ENCODE data around the gene FSTL1.

The FSTL1 gene, protein sequence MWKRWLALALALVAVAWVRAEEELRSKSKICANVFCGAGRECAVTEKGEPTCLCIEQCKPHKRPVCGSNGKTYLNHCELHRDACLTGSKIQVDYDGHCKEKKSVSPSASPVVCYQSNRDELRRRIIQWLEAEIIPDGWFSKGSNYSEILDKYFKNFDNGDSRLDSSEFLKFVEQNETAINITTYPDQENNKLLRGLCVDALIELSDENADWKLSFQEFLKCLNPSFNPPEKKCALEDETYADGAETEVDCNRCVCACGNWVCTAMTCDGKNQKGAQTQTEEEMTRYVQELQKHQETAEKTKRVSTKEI

DNA sequence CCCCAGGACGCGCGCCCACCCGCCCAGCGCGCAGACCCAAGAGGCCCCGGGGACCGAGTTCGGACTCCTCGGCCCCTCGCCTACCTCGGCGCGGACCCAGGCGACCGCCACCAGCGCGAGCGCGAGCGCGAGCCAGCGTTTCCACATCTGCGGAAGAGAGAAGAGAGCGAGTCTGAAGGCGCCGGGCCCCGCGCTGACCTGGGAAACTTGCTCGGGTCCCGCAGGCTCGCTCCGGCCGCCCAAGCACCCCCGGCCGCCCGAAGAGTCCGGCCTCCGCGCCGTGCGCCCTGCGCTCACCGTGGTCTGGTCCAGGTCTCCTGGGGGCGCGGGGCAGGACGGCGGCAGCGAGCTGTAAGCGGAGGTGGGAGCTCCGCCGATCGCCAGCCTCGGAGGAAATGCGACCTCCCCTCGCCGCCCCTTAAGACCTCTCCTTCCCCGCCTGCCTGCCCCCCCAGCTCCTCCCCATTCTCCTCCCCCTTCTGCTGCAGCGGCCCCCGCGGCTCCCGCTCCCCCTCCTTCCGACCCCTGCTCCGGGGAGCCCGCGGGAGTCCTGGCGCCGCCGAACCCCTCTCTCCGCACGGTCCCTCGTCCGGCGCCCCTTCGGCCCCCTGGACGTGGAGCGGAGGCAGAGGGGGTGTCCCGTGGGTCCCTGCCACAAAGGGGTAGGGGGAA lies at the start of gene FSTL1:
FSTL1 (minus strand) TSS at position 393 of the 672 bp plus-strand sequence; CDS start at position 147, 246 bp downstream.
- peak; percentile 82 for DNase-seq (ENCODE audit: low spot score)

DNA sequence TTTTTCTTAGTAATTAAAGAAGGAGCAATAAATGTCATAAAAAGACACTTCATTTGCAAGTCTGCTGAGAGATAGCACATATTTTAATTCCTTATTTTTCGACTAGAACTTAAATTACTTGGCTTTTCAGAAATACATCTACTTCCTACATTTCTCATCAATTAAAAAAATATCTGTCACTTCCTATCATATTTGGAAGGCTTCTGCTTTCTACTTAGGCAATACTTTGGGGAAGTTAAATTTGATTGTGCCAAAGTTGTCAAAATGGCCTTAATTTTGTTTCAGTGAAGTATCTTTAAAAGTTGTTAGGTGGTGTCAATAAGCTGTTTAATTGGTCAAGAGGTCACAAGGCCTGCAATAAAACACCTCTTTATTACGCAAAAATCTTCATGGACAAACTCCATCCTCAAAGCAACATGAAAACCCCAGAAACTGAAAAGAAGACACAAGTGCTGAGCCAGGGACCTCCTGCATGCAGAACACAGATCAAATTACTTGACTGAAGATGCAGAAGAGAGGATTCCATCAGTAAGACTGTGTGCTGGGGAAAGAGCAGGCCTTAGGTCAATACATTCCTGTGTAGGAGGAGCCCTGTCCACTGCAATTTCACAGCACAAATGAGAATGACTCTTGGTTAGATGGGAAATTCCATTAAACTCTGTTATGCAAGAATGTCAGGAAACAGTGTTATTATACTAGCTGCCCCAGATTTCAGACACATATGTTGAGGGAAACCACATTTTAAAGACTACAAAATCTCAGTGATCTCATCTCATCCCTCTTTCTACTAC lies 48.0 kb upstream of the FSTL1 start:
- DNase-seq (ENCODE audit: low spot score): peak; percentile 88

DNA sequence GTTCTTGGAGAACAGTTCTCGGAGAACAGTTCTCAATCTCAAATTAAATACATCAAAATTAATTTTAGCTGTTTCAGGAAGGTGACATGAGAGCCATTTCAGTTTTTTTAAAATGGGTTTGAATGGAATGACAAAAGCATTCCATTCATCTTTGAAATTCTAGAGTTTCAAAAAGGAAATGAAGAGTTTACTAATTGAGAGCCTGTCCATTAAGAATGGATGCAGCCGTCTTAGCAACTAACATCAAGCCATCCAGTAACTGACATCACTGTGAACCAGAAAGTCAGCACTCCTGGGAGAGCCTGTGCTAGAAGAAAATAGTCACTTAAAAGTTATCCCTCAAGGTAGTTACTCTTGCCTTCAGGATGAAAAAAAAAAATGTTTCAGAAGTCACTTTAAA lies 47.0 kb upstream of the FSTL1 start:
- DNase-seq (ENCODE audit: low spot score): no peak

DNA sequence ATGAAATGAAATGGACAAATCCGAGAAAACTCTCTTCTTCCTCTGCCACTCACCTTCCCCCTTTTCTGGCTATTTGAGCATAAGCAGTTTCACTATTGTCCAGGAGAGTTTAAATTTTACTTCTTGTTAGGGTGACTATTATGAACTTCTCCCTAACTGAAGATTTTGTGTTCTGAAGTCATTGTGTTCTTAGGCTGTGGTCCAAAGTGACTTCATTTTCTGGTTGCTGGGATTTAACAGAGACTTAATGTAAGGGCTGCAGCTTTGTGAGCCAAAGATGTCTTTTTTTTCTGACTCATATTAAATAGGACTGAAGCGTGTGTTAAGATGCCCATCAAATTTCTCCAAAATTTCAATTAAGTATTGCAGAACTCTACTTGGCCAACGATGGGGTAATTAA lies 46.5 kb upstream of the FSTL1 start:
- peak; percentile 70 for DNase-seq (ENCODE audit: low spot score)

DNA sequence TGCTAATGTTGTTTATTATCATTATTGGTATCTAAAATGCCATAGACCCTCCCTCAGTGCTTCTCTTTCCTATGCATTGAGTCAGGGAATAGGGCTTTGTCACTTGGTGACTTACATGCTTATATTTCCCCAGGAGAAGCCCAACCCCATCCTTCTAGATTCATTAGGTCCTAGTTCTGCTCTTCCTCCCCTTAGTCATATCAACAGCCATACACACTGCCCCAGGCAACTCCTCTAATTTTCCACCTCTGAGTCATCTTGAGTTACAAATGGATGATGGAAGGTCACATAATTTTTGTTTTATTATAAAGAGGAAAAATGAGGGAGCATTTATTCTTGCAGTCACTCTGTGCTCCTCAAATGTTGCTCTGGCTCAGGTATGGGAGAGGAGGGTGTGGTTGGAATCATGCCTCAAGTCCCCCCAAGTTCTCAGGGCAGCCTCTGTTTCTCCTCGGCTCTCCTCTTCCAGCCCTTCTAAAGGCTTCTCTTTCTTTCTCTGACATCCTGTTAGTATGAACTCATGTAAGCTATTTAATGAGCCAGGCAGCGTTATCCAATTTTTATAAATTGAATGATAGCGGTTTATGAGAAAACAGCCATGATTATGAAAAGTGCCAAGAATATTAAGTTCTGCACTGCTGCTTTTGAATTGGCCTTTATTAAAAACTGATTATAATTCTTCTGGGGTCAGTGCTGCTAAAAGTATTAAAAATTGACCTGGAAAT lies 45.6 kb upstream of the FSTL1 start:
- DNase-seq (ENCODE audit: low spot score): peak; percentile 85

DNA sequence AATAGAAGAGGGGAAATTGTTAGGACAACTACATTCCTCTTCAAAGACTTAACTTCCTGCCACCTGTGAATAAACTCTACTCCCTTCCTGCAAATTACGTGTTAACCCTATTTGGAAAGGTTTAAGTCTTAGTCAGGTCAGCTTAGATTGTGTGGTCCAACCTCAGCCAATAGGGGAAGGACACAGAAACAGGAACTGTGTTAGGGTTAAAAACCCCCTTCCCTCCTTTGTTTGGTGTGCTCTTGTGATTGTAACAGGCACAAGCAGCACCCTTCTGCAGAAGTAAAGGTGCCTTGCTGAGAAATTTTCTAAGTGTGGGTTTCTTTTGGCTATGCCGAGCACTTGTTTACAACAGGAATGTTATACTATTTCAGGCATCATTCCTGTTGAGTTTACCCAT lies 45.0 kb upstream of the FSTL1 start:
- DNase-seq (ENCODE audit: low spot score): no peak

DNA sequence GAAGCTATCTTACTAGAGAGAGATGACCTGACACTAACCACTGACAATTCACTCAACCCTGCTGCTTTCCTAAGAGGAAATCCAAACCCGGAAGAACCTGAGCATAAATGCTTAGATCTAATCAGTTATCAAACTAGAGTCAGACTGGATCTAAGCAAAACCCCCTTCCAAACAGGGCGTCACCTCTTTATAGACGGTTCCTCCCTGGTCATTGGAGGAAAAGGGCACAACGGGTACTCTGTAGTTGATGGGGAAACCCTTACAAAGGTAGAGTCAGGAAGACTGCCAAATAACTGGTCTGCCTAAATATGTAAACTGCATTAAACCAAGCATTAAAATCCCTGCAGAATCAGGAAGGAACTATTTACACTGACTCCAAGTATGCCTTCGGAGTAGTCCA lies 41.3 kb upstream of the FSTL1 start:
- no peak for DNase-seq (ENCODE audit: low spot score)

DNA sequence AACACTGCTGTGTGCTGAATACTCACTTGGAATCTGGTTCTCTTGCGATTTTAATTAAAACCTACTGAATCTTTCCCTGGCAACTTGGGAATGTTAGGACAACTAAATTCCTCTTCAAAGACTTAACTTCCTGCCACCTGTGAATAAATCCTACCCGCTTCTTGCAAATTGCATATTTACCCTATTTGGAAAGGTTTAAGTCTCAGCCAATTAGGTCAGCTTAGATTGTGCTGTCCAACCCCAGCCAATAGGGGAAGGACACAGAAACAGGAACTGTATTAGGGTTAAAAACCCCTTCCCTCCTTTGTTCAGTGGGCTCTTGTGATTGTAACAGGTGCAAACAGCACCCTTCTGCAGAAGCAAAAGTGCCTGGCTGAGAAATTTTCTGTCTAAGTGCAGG lies 38.6 kb upstream of the FSTL1 start:
- DNase-seq (ENCODE audit: low spot score): no peak

DNA sequence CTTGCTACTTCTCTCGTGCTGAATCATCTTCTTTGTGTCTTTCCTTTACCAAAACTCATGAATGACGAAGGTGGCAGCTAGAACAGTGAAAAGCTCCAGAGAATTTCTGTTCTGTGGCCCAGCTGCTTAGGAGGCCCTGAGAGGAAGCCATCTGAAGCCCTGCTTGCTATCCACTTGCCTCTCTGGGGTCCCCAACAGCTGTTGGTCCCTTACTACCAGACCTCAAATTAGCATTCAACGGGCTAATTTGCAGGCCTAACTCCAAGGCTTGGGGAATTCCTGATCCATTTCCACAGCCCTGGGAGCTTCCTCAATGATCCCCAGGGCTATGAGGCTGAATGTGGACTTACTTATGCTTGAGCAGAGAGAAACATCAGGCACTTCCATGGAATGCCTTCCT lies 37.5 kb upstream of the FSTL1 start:
- DNase-seq (ENCODE audit: low spot score): no peak

DNA sequence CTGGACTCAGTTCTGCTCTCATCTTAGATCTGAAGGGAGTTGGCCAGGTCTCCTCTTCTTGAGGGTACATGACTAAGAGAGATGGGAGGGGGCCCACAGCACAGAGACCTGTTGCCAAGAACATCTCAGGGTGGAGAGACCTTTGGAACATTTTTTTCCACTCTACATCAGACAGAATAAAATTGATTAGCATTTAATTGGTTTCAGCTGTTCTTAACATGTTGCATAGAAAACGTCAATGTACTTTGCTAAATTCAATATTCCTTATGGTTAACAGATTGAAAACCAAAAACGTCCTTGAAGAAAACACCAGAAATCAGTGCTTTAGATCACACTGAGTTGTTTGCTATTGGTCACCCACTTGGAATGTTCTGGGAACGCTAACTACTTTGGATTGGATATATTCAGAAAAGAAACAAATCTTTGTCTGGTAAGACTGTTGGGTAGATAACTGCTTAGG lies 36.4 kb upstream of the FSTL1 start:
- peak; percentile 72 for DNase-seq (ENCODE audit: low spot score)

DNA sequence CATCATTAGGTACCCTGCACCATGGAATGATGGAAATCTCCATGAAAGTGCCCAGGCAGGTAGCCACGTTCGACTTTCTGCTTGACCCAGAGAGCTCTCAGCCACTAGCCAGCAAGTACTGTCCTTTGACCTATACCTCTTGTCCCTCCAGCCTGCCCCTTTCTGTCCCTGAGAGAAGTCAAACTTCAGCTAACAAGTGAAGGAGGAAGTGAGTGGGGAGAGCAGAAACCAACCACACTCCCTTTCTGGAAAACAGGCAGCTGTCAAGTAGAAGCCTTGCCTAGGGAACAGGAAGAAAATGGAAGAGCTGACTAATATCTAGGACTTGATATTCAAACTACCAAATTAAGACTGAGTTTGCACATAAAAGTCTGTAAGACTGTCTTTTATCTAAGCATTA lies 30.3 kb upstream of the FSTL1 start:
- no peak for DNase-seq (ENCODE audit: low spot score)

DNA sequence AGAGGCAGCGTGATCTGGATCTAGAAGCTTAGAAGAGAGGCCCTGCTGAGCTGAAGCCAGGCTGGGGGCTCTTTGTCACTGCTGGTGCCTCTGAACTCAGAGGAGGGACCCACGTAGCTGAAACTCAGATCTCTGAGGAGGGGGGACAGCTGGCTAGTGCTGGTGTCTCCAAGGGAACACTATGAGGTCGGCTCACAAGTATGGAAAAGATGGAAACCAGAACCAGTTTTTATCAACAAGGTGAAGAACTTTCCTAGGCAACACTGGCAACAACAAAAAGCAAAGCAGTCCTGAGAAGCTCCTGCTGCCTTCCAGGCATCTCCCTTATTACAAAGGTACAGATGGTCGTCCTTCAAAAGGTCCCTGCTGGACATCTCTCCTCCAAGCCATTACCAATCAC lies 27.0 kb upstream of the FSTL1 start:
- no peak for DNase-seq (ENCODE audit: low spot score)

DNA sequence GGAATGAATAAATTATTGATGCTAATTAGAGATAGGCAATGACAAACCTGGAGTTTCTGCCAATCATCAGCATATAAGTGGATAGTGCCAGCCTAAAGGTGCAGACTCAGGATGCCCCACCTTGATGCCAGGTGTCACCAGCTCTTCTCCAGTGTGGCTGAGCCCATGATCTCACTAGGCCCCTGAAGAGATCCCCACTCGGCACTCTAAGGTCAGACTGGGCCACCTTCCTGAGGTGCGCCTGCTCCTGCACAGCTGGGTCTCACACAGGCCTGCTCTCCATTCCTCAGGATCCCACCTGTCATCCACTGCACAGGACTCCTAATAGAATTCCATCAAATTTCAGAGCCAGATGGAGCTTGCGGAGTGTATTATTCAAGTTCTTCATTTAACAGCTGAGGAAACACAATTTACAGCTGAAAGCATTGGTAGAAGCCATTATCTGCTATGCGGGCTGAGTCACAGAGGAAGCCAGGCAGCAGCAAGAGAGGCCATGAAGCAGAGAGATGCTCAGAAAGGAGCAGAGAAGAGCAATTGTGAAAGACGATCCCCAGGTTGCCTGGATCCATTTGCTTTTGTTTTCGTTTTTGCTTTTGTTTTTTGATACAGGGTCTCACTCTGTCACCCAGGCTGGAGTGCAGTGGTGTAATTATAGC lies 25.1 kb upstream of the FSTL1 start:
- DNase-seq (ENCODE audit: low spot score): no peak

DNA sequence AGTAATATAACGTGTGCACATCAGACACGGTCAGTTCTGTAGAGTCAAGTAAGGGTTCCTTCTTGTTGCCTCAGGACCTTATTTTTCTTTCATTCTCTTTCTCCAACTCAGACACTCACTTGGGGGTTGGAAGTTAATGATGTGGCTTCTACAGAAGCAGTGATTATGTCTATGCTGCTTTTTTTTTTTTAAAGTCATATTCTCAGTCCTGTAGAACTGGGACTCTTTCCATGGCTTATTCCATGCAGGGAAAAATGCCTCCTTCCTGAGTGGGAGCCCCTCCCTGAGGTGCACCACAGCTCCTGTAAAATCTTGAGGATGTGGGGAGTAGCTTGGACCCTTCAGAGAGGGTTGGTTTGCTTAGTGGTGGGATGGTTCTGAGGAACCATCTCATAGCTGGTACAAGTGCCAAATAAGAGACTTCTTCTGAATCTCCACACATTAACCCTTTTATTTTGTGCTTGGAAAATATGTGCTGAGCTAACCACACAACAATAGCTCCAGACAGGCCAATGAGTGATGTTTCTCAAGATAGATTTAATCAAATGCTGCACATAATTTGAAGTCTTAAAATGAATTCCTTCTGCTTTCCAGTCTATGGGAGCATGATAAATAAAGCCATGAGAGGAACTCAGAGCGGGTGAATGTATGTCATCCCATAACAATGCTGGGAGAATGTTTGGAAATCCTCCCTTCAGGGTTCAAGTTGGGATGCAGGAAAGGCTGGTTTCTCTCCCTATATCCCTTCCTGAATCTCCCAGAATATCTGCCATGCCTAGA lies 23.3 kb upstream of the FSTL1 start:
- DNase-seq (ENCODE audit: low spot score): peak; percentile 47

DNA sequence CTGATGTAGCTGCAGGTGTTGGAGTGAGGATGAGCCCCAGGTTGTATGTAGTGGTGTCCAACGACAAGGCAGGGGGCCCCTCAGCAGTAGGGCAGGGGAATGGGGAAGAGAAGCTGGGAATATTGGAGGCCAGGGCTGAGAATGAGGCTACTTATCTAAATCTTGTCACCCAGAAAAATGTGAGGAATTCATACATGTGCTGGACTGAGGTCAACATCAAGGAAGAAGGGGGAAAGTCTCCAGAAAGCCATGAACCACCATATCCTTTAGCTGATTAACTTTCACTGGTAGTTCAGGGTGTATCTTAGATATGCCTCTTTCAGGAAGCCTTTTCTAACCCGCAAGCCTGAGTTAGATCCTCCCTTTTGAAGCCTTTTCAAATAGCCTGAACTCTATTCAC lies 22.6 kb upstream of the FSTL1 start:
- no peak for DNase-seq (ENCODE audit: low spot score)

DNA sequence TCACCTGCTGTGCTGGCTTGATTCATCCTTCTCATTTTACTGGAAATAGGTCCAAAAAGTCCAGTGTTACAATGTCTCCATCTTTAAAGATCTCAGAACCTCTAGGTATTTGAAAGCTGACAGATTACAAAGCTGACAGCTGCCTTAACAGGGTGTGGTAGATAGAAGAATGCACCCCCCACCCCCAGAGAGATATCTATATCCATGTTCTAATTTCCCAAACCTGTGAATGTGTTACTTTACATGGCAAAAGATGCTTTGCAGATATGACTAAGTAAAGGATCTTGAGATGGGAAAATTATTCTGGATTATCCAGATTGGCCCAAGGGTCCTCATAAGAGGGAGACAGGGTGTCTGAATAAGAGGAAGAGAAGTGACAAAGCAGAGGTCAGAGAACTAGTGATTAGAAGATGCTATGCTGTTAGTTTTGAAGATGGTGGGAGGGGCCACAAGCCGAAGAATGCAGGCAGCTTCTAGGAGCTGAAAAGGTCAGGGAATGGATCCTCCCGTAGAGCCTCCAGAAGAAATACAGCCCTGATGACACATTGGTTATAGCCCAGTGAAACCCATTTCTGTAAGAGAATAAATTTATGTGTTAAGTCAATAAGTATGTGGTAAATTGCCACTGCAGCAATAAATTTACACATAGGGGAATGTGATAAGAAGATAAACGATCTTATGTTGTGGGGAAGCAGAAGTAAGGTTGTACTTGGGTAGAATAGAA lies 21.5 kb upstream of the FSTL1 start:
- DNase-seq (ENCODE audit: low spot score): no peak

DNA sequence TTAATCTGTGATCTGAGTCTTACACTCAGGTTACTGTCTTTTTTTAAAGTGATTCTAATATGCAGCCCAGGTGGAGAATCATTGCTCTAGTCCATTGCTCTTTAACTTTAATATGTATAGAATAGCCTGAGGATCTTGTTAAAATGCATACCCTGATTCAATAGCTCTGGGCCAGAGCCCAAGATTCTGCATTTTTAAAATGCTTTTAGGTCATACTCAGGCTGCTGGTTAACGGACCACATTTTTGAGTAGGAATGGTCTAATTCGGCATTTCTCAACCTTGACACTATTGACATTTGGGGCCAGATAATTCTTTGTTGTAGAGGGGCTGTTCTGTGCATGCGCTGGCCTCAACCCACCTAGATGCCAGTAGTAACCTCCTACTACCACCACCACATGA lies 20.9 kb upstream of the FSTL1 start:
- peak; percentile 36 for DNase-seq (ENCODE audit: low spot score)

DNA sequence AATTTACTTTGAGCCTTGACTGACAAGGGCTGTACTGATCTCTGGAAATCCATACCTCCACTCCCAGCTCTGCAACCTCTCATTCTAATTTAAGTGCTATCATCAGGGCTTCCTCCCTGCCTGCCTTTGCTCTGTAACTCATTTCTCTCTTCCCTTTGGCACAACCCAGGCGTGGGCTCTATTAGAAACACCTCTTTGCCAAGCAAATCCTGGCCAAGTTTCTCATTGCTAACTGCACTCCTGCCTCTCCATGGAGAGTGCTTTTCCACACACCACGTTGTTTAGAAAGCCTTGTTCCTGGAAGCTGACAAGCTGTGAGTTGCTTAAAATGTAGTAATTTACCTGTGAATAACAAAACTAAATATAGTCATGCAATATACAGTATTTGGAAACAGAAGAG lies 20.1 kb upstream of the FSTL1 start:
- DNase-seq (ENCODE audit: low spot score): no peak

DNA sequence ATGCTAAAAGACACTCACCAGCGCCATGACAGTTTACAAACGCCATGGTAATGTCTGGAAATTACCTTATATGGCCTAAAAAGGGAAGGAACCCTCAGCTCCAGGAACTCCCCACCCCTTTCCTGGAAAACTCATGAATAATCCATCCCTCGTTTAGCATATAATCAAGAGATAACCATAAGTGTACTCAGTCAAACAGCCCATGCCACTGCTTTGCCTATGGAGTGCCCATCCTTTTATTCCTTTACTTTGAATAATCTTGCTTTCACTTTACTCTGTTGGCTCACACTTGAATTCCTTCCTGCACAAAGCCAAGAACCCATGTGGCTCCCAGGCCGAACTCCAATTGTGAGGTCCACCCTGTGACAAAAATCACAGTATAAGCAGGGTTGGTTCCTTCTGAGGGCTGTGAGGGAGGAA lies 19.1 kb upstream of the FSTL1 start:
- no peak for DNase-seq (ENCODE audit: low spot score)

DNA sequence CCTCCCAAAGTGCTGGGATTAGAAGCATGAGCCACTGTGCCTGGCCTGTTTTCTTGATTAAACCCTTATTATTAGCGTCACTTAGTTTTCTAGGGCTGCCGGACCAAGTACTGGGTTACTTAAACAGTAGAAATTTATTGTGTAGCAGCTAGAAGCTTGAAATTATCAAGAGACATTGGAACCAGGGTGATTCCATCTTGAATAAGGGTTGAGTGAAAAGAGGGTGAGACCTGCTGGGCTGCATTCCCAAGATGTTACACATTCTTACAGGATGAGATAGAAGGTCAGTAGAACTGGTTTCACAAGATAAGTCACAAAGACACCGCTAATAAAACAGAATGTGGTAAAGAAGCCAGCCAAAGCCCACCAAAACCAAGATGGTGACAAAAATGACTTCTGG lies 18.6 kb upstream of the FSTL1 start:
- peak; percentile 38 for DNase-seq (ENCODE audit: low spot score)

Measured in AG08395 (cell line).